Activated naive CD4-positive, alpha-beta T cell treated with anti-CD3 and anti-CD28 coated beads, Interleukin-2, amount 50 U/mL, for 24 hours (primary cell): ENCODE data around the gene OAS1.
"Not testable (repeated sequence)": the region's sequence is repeated elsewhere in the genome, so short reads cannot be mapped to it uniquely, and the experiment has no call there.

Source experiments
- H3K27ac Mint-ChIP-seq: one replicate; pipeline ENCODE4 v1.8.0; 2021; ENCODE audit warnings: mild to moderate bottlenecking, mixed read lengths
- H3K27me3 Mint-ChIP-seq: one replicate; pipeline ENCODE4 v1.8.0; 2021; ENCODE audit warnings: mixed read lengths
- H3K36me3 Mint-ChIP-seq: one replicate; pipeline ENCODE4 v1.8.0; 2021; ENCODE audit warnings: mixed read lengths
- H3K4me1 Mint-ChIP-seq: one replicate; pipeline ENCODE4 v1.8.0; 2021; ENCODE audit warnings: mixed read lengths
- H3K4me3 Mint-ChIP-seq: one replicate; pipeline ENCODE4 v1.8.0; 2021; ENCODE audit warnings: mild to moderate bottlenecking, mixed read lengths
- H3K9me3 Mint-ChIP-seq: one replicate; pipeline ENCODE4 v1.8.0; 2021; ENCODE audit warnings: mixed read lengths

Gene OAS1

GRCh38 chr12:112939761-112940381, 33.1 kb downstream of the OAS1 start:
- H3K27ac Mint-ChIP-seq, result peak overlapping the region; percentile 89
- H3K4me3 Mint-ChIP-seq, result peak overlapping the region; percentile 91
- peaks cover 40% of the 10 kb centered on the region for H3K4me1 Mint-ChIP-seq
- no peaks in the 10 kb centered on the region for H3K27me3 Mint-ChIP-seq
- peaks cover 6% of the 10 kb centered on the region for H3K9me3 Mint-ChIP-seq
- peaks cover 6% of the 10 kb centered on the region for H3K36me3 Mint-ChIP-seq

GRCh38 chr12:112941528-112942335, 35.0 kb downstream of the OAS1 start:
- H3K27ac Mint-ChIP-seq, result no peak overlapping the region
- H3K27me3 Mint-ChIP-seq, result no peaks in the 10 kb centered on the region
- peaks cover 37% of the 10 kb centered on the region for H3K4me1 Mint-ChIP-seq
- peaks cover 3% of the 10 kb centered on the region for H3K9me3 Mint-ChIP-seq
- H3K36me3 Mint-ChIP-seq, result peaks cover 12% of the 10 kb centered on the region
- no peak overlapping the region for H3K4me3 Mint-ChIP-seq

DNA sequence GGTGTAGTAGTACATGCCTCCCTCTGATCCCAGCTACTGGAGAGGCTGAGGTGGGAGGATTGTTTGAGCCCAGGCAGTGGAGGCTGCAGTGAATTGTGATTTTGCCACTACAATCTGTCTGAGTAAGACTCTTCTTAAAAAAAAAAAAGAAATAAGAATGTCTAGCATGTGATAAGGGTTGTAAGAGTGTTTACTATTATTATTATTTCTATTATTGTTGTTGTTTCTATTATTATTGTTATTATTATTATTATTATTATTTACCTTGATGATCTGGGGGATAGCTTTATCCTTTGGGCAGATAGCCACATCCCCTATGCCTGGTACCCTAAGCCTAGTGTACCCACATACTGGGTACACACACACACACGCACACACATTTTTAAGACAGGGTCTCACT, 35.8 kb downstream of the OAS1 start:
- H3K36me3 Mint-ChIP-seq, result peaks cover 19% of the 10 kb centered on the region
- no peak overlapping the region for H3K4me3 Mint-ChIP-seq
- H3K27ac Mint-ChIP-seq, result no peak overlapping the region
- no peaks in the 10 kb centered on the region for H3K9me3 Mint-ChIP-seq
- peaks cover 30% of the 10 kb centered on the region for H3K4me1 Mint-ChIP-seq
- no peaks in the 10 kb centered on the region for H3K27me3 Mint-ChIP-seq

GRCh38 chr12:112944024-112944690, 37.4 kb downstream of the OAS1 start:
- Mint-ChIP-seq H3K36me3 (peaks cover 19% of the 10 kb centered on the region), H3K27me3 (no peaks in the 10 kb centered on the region), H3K27ac (no peak overlapping the region), H3K9me3 (no peaks in the 10 kb centered on the region), H3K4me3 (no peak overlapping the region), H3K4me1 (peaks cover 17% of the 10 kb centered on the region)

- Mint-ChIP-seq H3K4me3 (no peak overlapping the region), H3K4me1 (peaks cover 4% of the 10 kb centered on the region), H3K27me3 (no peaks in the 10 kb centered on the region), H3K36me3 (peaks cover 24% of the 10 kb centered on the region), H3K27ac (no peak overlapping the region), H3K9me3 (no peaks in the 10 kb centered on the region)
These were observed 38.8 kb downstream of the OAS1 start for GRCh38 chr12:112945515-112945914.

GRCh38 chr12:112946236-112947000, 39.7 kb downstream of the OAS1 start:
- peaks cover 30% of the 10 kb centered on the region for H3K36me3 Mint-ChIP-seq
- no peaks in the 10 kb centered on the region for H3K27me3 Mint-ChIP-seq
- H3K9me3 Mint-ChIP-seq, result no peaks in the 10 kb centered on the region
- no peak overlapping the region for H3K27ac Mint-ChIP-seq
- H3K4me1 Mint-ChIP-seq, result peaks cover 4% of the 10 kb centered on the region
- H3K4me3 Mint-ChIP-seq, result no peak overlapping the region

DNA sequence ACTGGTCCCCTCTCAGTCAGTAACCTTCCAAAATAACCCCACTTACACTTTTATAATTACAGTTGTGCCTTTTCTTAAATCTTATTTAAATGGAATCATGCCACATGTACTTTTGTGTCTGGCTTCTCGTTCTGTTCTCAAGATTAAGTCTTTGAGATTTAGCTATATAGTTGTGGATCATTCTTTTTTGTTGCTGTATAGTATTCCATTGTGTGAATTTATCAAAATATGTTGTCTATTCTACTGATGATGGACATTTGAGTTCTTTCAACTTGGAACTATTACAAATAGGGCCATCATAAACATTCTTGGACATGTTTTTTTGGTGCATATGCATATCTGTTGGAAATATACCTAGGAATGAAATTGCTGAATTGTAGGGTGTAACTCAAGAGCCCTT, 40.6 kb downstream of the OAS1 start:
- H3K36me3 Mint-ChIP-seq, result peaks cover 36% of the 10 kb centered on the region
- no peak overlapping the region for H3K27ac Mint-ChIP-seq
- no peak overlapping the region for H3K4me3 Mint-ChIP-seq
- H3K4me1 Mint-ChIP-seq, result peaks cover 4% of the 10 kb centered on the region
- no peaks in the 10 kb centered on the region for H3K9me3 Mint-ChIP-seq
- no peaks in the 10 kb centered on the region for H3K27me3 Mint-ChIP-seq

- no peaks in the 10 kb centered on the region for H3K9me3 Mint-ChIP-seq
- H3K27ac Mint-ChIP-seq, result no peak overlapping the region
- H3K27me3 Mint-ChIP-seq, result no peaks in the 10 kb centered on the region
These were observed 41.0 kb downstream of the OAS1 start for GRCh38 chr12:112947761-112948160.

GRCh38 chr12:112948806-112949205, 42.0 kb downstream of the OAS1 start:
- Mint-ChIP-seq H3K36me3 (peaks cover 42% of the 10 kb centered on the region), H3K9me3 (no peaks in the 10 kb centered on the region), H3K27ac (no peak overlapping the region), H3K27me3 (no peaks in the 10 kb centered on the region), H3K4me1 (peaks cover 4% of the 10 kb centered on the region), H3K4me3 (no peak overlapping the region)

More at GRCh38 chr12:112947761-112948160, 41.0 kb downstream of the OAS1 start:
- peaks cover 39% of the 10 kb centered on the region for H3K36me3 Mint-ChIP-seq
- peaks cover 4% of the 10 kb centered on the region for H3K4me1 Mint-ChIP-seq
- H3K4me3 Mint-ChIP-seq, result no peak overlapping the region

GRCh38 chr12:112950701-112951100, 43.9 kb downstream of the OAS1 start:
- Mint-ChIP-seq H3K36me3 (peaks cover 40% of the 10 kb centered on the region), H3K4me3 (no peak overlapping the region), H3K9me3 (no peaks in the 10 kb centered on the region), H3K27me3 (no peaks in the 10 kb centered on the region), H3K4me1 (peaks cover 9% of the 10 kb centered on the region), H3K27ac (no peak overlapping the region)

DNA sequence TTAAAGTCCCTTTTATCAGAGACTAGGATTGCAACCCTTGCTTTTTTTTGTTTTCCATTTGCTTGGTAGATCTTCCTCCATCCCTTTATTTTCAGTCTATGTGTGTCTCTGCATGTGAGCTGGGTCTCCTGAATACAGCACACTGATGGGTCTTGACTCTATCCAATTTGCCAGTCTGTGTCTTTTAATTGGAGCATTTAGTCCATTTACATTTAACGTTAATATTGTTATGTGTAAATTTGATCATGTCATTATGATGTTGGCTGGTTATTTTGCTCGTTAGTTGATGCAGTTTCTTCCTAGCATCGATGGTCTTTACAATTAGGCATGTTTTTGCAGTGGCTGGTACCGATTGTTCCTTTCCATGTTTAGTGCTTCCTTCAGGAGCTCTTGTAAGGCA, 50.4 kb downstream of the OAS1 start:
- not testable (repeated sequence) for H3K27ac Mint-ChIP-seq, H3K4me3 Mint-ChIP-seq, H3K27me3 Mint-ChIP-seq
- H3K9me3 Mint-ChIP-seq, result peaks cover 11% of the 10 kb centered on the region
- peaks cover 41% of the 10 kb centered on the region for H3K4me1 Mint-ChIP-seq
- peaks cover 53% of the 10 kb centered on the region for H3K36me3 Mint-ChIP-seq

- Mint-ChIP-seq H3K27ac (no peak overlapping the region), H3K9me3 (peaks cover 11% of the 10 kb centered on the region), H3K4me1 (peaks cover 30% of the 10 kb centered on the region), H3K27me3 (no peaks in the 10 kb centered on the region), H3K4me3 (no peak overlapping the region), H3K36me3 (peaks cover 42% of the 10 kb centered on the region)
These were observed 54.3 kb downstream of the OAS1 start for GRCh38 chr12:112961074-112961473.

GRCh38 chr12:112961536-112961935, 54.8 kb downstream of the OAS1 start:
- Mint-ChIP-seq H3K36me3 (peaks cover 40% of the 10 kb centered on the region), H3K9me3 (peaks cover 11% of the 10 kb centered on the region), H3K4me1 (peaks cover 25% of the 10 kb centered on the region), H3K27me3 (no peaks in the 10 kb centered on the region), H3K27ac (no peak overlapping the region), H3K4me3 (no peak overlapping the region)

GRCh38 chr12:112962561-112962960, 55.8 kb downstream of the OAS1 start:
- no peak overlapping the region for H3K27ac Mint-ChIP-seq
- H3K36me3 Mint-ChIP-seq, result peaks cover 35% of the 10 kb centered on the region
- peaks cover 18% of the 10 kb centered on the region for H3K4me1 Mint-ChIP-seq
- no peaks in the 10 kb centered on the region for H3K27me3 Mint-ChIP-seq
- H3K4me3 Mint-ChIP-seq, result no peak overlapping the region
- peaks cover 11% of the 10 kb centered on the region for H3K9me3 Mint-ChIP-seq

DNA sequence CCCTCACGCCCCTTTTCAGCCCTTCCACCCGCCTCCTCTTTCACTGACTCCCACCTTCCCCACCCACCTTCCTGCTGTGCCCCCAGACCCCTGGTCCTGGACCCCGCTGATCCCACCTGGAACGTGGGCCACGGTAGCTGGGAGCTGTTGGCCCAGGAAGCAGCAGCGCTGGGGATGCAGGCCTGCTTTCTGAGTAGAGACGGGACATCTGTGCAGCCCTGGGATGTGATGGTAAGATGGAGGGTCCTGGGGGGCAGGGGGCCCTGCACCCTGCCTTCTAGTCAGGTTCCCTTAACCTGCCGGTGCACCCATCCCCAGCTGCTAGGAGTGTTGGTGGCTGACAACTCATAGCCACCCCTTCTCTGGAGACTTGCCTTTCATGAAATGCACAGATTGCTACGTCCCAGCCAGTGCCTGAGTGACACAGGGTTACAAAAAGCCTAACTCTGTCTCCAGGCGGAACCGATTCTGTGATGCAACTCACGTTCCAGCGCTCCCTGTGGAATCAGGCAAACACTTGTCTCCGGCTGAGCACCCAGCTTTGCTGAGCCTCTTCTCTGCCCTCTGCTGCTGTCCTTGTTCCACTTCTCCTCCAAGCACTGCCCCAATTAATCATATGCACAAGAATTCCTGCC, 56.6 kb downstream of the OAS1 start:
- Mint-ChIP-seq H3K9me3 (peaks cover 5% of the 10 kb centered on the region), H3K27me3 (no peaks in the 10 kb centered on the region), H3K4me3 (no peak overlapping the region), H3K4me1 (peaks cover 13% of the 10 kb centered on the region), H3K27ac (no peak overlapping the region), H3K36me3 (peaks cover 29% of the 10 kb centered on the region)
